ENCODE data around the gene CFAP221. TPM values are rescaled to one million over a fixed set of nuclear protein-coding genes. Genes with fewer than 3 reads are reported as not detected.
A peak's percentile ranks its signal among the peaks of the same experiment; 100 is the strongest.

Gene CFAP221
- total RNA-seq, 1 donor from 2014 or later, result 1.8 TPM

- DNase-seq (ENCODE audit: low spot score) (no peak), ATAC-seq (no peak)
- intact Hi-C loops (cut with DNase I), result no loop called here
Observed at GRCh38 chr2:119531292-119531691, 13.0 kb upstream of the CFAP221 start.

DNA sequence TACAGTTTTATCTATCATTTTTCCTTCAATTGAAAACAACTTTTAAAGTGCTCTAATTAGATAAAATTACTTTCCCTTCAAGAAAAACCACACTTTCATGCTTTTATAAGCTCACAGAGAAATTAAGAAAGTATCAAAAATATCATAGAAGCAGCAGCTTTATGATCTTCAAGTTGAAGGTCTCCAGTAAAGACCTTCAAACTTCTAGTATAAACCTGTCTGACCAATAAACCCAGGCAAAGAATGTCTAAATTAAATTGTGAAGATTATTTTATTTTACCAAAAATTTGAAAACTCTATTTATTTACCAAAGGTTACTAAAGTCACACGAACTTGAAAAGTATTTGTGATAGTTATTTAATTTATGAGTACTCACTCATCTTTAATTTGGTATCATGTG is 10.7 kb upstream of the CFAP221 start:
- ATAC-seq, result no peak
- DNase-seq (ENCODE audit: low spot score), result no peak
- intact Hi-C loops (cut with DNase I), result no loop called here

DNA sequence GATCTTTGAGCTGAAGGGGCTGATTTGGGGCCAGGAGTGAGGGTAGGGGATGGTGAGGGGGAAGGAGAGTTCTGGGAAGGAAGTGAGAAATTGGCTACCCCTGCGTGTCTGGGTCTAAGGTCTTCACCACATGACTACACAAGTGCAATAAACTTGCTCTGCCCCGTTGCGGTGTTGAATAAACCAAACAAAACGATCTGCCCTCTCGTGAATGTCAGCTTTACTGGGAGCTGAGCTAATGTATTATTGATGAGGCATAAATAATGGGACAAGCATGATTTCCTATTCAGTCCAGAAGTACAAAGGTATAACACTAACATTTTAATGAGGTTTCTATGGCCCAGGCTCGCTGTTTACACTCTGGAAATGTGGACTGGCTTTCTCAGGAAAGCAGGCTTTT is 8.0 kb upstream of the CFAP221 start:
- intact Hi-C loops (cut with DNase I), result no loop called here
- no peak for DNase-seq (ENCODE audit: low spot score)
- ATAC-seq, result no peak

GRCh38 chr2:119536707-119537106 is 7.5 kb upstream of the CFAP221 start:
- no peak for ATAC-seq
- DNase-seq (ENCODE audit: low spot score), result no peak
- intact Hi-C loops (cut with DNase I), result no loop called here

GRCh38 chr2:119537792-119538191 is 6.5 kb upstream of the CFAP221 start:
- DNase-seq (ENCODE audit: low spot score) (no peak), ATAC-seq (no peak)
- intact Hi-C loops (cut with DNase I), result no loop called here

DNA sequence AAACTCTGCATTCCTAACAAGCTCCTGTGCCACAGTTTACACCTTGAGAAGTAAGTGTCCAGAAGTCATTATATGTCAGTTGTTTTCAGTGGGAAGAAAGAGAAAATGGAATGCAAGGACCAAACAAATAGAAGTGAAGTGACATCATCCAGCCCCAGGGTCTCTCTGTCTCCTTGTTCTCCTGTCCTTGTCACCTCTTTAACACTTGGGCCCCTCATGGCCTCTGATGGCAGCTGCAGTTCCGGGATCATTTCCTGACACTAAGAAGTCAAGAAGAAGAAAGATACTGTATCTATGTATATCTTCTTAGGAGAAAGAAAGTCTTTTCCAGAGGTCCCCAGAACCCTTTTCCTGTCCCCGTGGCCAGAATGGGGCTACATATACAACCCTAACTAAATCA is 2.8 kb upstream of the CFAP221 start:
- intact Hi-C loops (cut with DNase I), result no loop called here
- DNase-seq (ENCODE audit: low spot score) (no peak), ATAC-seq (no peak)

- ATAC-seq (peak; percentile 39), DNase-seq (ENCODE audit: low spot score) (no peak)
- intact Hi-C loops (cut with DNase I), result no loop called here
Observed at GRCh38 chr2:119544939-119545475, 758 bp downstream of the CFAP221 start.

DNA sequence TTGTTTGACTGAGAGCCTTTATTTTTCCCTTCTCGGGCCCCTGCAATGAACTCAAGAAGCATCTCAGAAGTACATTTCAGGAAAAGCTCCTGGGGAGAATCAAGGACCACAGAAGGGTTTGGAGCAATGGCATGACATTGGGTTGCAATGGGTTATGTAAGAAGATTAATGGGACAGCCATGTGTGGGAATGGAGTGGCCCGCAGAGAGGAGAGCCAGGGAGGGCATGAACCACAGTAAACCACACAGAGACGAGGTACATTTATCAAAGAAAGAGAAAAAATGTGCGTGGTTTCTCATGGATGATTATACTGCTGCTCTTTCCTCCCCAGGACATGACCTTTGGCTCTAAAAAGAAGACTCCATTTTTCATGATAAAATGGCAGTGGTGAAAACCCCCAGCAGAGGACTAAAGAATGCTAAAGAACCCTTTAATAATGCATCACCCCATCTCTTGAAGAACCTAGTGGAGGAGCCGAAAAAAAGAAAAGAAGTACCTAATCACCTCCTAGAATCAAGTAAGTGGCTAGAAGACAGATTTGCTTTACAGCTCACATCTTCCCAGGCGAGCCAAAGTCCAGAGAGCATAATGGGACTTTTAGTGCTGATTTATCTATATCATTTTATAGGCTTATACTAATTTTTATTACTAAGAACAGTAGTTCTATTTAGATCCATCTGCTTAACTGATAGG is 1.7 kb downstream of the CFAP221 start:
- intact Hi-C loops (cut with DNase I), result no loop called here
- ATAC-seq (no peak), DNase-seq (ENCODE audit: low spot score) (no peak)

- intact Hi-C loops (cut with DNase I), result no loop called here
- ATAC-seq (no peak), DNase-seq (ENCODE audit: low spot score) (no peak)
Observed at GRCh38 chr2:119546447-119546767, 2.2 kb downstream of the CFAP221 start.

- DNase-seq (ENCODE audit: low spot score) (no peak), ATAC-seq (no peak)
- intact Hi-C loops (cut with DNase I), result no loop called here
Observed at GRCh38 chr2:119548516-119549120, 4.4 kb downstream of the CFAP221 start.

- intact Hi-C loops (cut with DNase I), result no loop called here
- ATAC-seq, result no peak
- no peak for DNase-seq (ENCODE audit: low spot score)
Observed at GRCh38 chr2:119549241-119549640, 5.0 kb downstream of the CFAP221 start.

GRCh38 chr2:119550346-119550745 is 6.1 kb downstream of the CFAP221 start:
- DNase-seq (ENCODE audit: low spot score) (no peak), ATAC-seq (no peak)
- intact Hi-C loops (cut with DNase I), result no loop called here

- no peak for DNase-seq (ENCODE audit: low spot score)
- no peak for ATAC-seq
- intact Hi-C loops (cut with DNase I), result no loop called here
Observed at GRCh38 chr2:119550856-119551255, 6.6 kb downstream of the CFAP221 start.

DNA sequence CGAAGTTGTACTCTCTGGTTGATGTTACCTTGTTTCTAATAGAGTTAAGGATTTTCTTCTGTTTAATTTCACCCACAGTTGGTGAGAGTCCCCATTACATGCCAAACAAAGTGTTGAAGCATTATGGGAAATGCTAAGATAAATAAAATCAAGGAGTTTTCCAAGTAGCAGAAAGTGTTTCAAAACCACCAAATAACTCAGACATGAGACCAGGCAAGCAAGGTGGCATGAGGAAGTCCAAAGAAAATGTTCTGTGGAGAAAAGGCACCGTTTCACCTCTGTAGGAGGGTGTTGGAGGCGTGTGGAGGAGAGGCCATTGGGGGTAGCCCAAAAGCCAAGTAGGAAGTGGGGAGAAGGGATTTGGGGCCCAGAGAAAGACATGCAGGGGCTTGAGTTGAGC is 8.7 kb downstream of the CFAP221 start:
- no peak for DNase-seq (ENCODE audit: low spot score)
- intact Hi-C loops (cut with DNase I), result no loop called here
- no peak for ATAC-seq

DNA sequence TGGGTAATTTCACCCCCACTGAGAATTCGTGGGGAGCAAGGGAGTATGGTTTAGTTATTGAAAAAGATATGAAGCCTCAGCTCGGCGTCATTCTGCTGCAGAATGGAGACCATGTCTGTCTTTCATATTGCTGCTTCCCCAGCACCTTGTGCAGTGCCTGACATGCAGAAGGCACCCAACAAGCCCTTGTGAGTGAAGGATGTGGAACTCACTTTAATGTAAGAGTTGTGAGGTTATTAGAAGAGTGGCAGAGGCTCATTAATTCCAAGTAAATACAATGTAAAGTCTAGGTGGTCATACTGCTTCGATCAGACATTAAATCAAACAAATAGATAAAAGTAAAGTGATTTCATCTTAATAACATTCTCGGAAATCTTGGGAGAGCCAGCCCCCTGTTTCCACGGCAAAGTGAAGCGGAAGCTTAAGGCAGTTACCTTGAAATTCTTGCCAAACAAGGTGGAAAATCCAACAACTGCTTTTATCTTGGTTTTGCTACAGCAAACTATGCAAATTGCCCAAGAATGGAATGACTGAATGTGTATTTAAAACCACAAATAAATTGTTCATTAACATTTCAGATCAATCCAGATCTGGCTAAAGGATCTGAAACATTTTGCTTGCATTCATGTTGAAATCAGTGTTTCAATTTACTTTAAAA is 9.6 kb downstream of the CFAP221 start:
- DNase-seq (ENCODE audit: low spot score), result no peak
- no peak for ATAC-seq
- intact Hi-C loops (cut with DNase I), result no loop called here

DNA sequence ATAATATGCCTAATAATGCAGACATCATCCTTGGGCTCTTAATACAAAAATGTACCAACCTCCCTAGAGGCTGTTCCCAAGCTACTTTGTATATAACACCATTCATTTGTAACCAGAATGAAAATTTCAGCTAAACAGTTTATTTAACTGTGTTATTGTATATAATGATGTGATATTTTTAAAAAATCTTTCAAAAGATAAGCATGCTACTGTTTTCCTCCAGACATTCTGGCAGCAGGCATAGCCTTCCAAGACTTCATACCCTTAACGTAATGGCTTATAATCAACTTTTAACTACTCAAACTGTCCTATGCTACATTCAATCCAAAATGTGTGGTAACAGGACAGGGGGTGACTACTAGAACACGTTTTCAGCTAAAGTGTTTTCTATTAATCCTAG is 21.2 kb downstream of the CFAP221 start:
- intact Hi-C loops (cut with DNase I), result no loop called here
- no peak for ATAC-seq
- DNase-seq (ENCODE audit: low spot score), result no peak

GRCh38 chr2:119567292-119567691 is 23.0 kb downstream of the CFAP221 start:
- intact Hi-C loops (cut with DNase I), result no loop called here
- ATAC-seq (no peak), DNase-seq (ENCODE audit: low spot score) (no peak)

DNA sequence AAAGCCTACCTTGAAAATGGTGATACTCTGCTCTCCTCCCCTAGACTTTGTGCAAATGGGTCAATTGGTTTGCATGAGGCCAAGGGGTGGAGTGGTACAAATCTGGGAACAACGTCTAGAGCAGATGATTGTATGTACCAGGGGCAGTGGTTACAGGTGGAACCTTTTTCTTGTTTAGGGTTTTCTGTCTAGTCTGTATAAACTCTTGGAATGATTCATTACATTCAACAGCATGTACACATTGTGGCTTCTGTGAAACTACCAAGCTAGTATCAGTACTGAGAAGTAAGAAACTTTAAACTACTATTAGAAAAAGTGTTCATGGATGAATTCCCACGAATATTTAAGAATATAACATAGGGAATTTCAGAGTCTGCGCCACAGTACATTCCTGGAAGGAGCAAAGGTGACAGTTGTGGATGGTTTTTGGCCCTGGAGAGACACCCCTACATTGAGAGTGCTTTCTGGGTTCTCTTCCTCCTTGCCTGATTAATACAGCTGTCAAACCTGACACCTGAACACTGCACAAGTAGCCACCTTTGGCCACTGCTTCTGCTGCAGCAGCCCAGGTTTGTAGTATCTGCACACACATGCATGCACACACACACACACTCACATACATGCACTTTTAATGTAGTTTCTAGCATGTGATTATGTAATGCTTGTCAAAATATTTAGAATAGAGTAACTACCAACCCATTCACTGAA is 30.0 kb downstream of the CFAP221 start:
- ATAC-seq (no peak), DNase-seq (ENCODE audit: low spot score) (no peak)
- intact Hi-C loops (cut with DNase I), result no loop called here

- intact Hi-C loops (cut with DNase I), result no loop called here
- no peak for ATAC-seq
- DNase-seq (ENCODE audit: low spot score), result no peak
Observed at GRCh38 chr2:119574864-119575263, 30.6 kb downstream of the CFAP221 start.

GRCh38 chr2:119575439-119575838 is 31.2 kb downstream of the CFAP221 start:
- intact Hi-C loops (cut with DNase I), result no loop called here
- ATAC-seq (no peak), DNase-seq (ENCODE audit: low spot score) (no peak)
